ENCODE data around the gene SNAPC2.
"Not testable (repeated sequence)": the region's sequence is repeated elsewhere in the genome, so short reads cannot be mapped to it uniquely, and the experiment has no call there.

The SNAPC2 gene

DNA sequence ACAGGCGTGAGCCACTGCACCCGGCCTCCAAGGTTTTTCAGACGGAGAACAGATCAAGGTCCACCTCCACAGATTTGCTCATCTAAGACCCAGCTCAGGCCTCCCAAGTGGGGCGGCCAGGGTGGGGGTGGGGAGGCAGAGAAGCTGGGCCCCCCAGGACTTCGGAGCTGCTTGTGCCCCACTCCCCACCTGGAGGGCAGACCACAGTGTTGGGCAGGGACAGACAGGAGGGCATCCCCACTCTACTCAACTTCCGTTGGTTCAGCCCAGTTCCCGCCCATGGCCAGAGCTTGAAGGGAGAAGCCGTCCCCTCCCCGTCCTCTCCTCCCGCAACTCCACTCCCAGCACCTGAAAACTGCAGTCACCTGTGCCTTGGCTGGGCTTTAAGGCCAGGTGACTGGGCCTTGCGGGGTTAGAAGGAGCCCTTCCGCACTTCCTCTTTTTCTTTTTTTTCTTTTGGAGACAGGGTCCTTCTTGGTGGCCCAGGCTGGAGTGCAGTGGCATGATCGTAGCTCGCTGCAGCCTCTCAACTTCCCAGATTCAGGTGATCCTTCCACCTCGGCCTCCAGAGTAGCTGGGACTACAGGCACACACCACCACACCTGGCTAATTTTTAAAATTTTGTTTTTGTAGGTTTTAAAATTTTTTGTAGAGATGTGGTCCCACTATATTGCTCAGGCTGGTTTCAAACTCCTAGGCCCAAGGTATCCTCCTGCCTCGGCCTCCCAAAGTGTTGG, 32.6 kb upstream of the SNAPC2 start:
- Histone ChIP-seq H3K4me3 (no peak overlapping the region), H3K27ac (peak overlapping the region in 1 of 21 experiments; percentile 61)

DNA sequence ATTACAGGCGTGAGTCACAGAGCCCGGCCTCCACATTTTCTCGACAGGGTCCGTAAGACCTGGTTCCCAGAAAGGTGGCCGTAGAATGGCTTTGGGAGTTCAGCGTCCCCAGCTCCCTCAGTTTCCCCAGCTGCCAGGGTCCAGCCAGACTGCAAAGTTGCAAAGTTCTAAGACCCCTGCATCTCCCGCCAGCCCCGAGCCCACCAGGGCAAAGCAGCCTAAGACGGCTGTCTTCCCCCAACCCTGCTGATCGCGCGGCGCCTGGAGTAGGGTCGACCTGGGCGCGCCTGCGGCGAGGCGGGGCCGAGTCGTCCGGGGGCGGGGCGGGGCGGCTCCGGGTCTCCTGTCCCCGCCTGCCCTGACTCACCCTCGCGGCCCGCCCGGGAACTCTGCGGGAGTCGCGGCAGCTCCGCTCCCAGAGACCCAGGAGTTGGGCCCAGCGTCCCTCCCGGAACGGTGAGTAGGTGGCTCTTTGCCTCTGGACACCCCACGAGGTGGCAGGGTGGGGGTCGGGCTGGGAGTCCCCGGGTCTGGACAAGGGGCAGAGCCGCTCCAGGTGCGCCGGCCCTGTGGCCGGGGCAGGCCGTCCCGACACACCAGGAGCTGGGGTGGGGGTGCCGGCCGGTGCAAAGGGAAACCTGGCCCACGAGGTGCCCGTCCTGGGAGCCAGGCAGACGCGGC, 31.9 kb upstream of the SNAPC2 start, which contains the start of gene LRRC8E:
Gene LRRC8E (plus strand): TSS at position 366 of the 681 bp plus-strand sequence. CDS start 7,094 bp downstream, outside the sequence.
- H3K4me3 ChIP-seq, result peak within 1 kb of the TSS; percentile 32 to 57 (median 49)
- peak within 1 kb of the TSS; percentile 14 to 91 (median 80) for H3K27ac ChIP-seq

DNA sequence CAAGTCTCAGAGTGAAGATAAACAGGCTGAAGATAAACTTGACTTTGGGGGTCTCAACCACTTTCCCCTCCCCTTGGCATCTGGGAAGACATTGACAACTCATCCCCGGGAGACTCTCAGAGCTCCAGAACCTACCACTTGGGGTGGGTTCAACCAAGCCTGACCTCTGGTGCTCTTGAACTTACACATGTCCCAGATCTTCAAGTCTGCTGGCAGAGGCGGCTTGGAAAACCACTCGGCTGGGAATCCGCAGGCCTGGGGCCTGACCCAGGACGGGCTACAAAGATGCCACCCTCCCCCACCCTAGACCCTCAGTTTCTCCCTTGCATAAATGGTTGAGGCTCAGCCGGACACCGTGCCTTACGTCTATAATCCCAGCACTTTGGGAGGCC, 31.3 kb upstream of the SNAPC2 start:
- H3K27ac ChIP-seq, result peak overlapping the region; percentile 14 to 91 (median 80)
- peak overlapping the region; percentile 32 to 57 (median 49) for H3K4me3 ChIP-seq

DNA sequence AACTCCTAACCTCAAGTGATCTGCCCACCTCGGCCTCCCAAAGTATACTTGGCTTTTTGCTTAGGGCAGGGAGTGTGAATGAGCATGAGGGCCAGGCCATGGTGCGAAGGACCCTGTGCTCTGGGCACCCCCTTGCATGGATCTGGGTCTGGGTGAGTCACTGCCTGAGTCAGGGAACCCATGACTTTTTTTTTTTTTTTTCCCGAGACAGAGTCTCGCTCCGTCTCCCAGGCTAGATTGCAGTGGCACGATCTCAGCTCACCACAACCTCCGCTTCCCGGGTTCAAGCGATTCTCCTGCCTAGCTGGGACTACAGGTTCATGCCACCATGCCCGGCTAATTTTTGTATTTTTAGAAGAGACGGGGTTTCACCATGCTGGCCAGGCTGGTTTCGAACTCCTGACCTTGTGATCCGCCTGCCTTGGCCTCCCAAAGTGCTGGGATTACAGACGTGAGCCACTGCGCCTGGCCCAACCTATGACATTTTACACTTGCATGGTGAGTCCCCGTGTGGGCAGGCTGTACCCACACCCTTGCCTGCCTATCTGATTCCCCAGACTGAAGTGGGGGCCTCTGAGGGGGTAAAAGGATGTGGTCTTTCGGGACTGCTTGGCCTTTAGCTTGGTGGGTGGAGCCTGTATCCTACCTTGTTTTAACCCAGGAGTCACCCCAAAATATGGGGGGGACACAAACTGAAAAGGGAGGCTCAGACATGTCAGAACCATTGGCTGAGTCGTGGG, 26.6 kb upstream of the SNAPC2 start:
- not testable (repeated sequence) for H3K4me3 ChIP-seq, H3K27ac ChIP-seq

DNA sequence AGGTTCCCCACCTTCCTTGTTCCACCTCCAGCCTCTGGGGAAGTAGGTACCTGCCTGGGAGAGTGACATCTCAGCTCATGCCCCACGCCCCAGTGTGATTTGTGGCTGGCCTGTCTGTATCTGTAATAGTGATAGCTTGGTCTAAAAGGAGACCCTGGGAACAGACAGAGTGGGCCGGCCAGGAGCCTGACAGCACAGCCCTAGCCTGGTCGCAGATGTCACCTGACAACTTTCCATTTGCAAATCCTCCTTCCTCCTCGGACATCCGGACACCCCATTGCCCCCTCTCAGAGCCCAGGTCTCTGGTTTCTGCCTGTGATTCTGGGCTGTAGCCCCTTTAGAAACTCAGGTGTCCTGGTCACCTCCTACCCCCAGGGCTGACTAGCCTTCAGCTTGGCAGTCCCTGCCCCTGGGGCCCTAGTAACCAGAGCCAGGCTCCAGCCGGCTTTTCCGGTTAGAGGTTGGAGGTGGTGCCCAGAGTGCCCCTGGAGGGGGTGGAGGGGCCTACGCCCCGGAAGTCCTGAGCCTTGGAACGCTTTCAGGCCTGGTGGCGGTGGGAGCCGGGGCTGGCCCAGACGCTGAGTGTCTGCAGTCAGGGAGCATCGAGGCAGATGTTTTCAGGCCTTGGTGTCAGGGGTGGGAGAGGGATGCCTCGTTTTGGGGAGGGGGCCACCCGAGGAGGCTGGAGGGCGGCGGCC, 25.4 kb upstream of the SNAPC2 start:
- Histone ChIP-seq H3K27ac (peak overlapping the region in 7 of 21 experiments; percentile 35 to 63 (median 43)), H3K4me3 (no peak overlapping the region)

DNA sequence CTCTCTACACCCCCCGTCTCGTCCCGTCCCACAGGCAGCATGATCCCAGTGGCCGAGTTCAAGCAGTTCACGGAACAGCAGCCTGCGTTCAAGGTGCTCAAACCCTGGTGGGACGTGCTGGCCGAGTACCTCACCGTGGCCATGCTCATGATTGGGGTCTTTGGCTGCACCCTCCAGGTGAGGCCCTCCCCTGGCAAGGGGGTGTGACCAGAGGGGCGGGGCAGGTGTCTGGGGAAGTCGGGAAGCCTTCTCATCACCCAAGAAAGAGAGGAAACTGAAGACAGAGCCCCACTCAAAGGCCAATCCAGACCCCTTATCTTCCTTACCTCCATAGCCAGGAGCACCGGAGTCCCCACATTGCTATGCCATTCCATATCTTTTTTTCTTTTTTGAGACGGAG, 24.6 kb upstream of the SNAPC2 start:
- no peak overlapping the region for H3K4me3 ChIP-seq
- H3K27ac ChIP-seq, result peak overlapping the region in 4 of 21 experiments; percentile 35 to 59 (median 43)

DNA sequence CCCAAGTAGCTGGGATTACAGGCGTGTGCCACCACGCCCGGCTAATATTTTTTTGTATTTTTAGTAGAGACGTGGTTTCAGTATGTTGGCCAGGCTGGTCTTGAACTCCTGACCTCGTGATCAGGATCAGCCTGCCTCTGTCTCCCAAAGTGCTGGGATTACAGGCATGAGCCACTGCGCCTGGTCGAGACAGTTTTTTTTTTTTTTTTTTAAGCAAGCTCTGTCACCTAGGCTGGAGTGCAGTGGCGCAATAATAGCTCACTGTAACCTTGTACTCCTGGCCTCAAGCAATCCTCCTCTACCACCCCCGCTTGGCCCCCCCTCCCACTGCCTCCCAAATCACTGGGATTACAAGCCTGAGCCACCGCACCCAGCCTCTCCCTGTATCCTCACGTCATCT, 22.8 kb upstream of the SNAPC2 start:
- Histone ChIP-seq H3K27ac (peak overlapping the region in 9 of 21 experiments; percentile 30 to 79 (median 61)), H3K4me3 (no peak overlapping the region)

DNA sequence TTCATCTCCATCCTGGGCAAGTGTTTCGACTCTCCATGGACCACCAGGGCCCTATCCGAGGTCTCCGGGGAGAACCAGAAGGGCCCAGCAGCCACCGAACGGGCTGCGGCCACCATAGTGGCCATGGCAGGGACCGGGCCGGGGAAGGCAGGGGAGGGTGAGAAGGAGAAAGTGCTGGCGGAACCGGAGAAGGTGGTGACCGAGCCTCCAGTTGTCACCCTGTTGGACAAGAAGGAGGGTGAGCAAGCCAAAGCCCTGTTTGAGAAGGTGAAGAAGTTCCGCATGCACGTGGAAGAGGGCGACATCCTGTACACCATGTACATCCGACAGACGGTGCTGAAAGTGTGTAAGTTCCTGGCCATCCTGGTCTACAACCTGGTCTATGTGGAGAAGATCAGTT, 21.2 kb upstream of the SNAPC2 start:
- no peak overlapping the region for H3K27ac ChIP-seq
- H3K4me3 ChIP-seq, result no peak overlapping the region

DNA sequence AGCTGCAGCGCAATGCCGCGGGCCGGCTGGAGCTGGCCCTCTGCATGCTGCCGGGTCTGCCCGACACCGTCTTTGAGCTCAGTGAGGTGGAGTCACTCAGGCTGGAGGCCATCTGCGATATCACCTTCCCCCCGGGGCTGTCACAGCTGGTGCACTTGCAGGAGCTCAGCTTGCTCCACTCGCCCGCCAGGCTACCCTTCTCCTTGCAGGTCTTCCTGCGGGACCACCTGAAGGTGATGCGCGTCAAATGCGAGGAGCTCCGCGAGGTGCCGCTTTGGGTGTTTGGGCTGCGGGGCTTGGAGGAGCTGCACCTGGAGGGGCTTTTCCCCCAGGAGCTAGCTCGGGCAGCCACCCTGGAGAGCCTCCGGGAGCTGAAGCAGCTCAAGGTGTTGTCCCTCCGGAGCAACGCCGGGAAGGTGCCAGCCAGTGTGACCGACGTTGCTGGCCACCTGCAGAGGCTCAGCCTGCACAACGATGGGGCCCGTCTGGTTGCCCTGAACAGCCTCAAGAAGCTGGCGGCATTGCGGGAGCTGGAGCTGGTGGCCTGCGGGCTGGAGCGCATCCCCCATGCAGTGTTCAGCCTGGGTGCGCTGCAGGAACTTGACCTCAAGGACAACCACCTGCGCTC, 20.3 kb upstream of the SNAPC2 start:
- no peak overlapping the region for H3K4me3 ChIP-seq
- H3K27ac ChIP-seq, result peak overlapping the region in 20 of 21 experiments; percentile 32 to 95 (median 82)

DNA sequence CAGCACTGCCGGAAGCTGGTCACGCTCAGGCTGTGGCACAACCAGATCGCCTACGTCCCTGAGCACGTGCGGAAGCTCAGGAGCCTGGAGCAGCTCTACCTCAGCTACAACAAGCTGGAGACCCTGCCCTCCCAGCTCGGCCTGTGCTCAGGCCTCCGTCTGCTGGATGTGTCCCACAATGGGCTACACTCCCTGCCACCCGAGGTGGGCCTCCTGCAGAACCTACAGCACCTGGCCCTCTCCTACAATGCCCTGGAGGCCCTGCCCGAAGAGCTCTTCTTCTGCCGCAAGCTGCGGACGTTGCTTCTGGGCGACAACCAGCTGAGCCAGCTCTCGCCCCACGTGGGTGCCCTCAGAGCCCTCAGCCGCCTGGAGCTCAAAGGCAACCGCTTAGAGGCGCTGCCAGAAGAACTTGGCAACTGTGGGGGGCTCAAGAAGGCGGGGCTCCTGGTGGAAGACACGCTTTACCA, 19.7 kb upstream of the SNAPC2 start:
- Histone ChIP-seq H3K27ac (peak overlapping the region; percentile 31 to 95 (median 80)), H3K4me3 (no peak overlapping the region)

DNA sequence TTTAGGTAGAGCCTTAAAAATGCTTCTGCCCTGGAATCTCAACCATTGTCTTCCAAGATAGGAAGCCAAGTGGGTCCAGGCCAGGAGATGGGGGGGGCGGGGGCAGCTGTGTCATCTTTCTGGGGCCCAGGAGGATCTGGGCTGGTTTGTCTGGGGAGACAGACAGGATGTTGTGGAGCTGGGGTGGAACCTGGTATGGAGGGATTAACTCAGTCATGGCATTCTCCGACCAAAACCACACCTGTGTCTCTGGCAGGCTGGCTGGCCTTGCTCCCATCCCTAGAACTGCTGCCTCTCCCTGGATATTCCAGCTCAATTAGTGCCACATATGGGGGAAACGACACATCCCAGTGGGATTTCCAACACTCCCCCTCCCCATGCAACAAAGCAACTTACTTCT, 19.2 kb upstream of the SNAPC2 start:
- H3K4me3 ChIP-seq, result no peak overlapping the region
- peak overlapping the region in 20 of 21 experiments; percentile 31 to 95 (median 82) for H3K27ac ChIP-seq

DNA sequence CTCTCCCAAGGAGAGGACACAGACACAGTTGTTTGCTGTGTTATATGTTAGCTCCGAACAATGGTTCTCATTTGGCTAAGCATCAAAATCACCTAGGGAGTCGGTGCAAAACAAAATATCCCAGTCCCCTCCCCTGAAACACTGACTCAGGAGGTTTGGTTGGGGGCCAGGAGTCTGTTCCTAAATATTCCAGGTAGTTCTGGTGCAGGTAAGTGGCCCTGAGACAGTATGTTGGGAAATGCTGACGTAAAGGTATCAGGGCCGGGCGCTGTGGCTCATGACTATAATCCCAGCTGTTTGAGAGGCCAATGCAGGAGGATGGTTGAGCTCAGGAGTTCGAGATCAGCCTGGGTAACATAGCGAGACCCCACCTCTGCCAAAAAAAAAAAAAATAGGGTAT, 18.8 kb upstream of the SNAPC2 start:
- H3K27ac ChIP-seq, result peak overlapping the region in 19 of 21 experiments; percentile 31 to 95 (median 87)
- H3K4me3 ChIP-seq, result no peak overlapping the region

DNA sequence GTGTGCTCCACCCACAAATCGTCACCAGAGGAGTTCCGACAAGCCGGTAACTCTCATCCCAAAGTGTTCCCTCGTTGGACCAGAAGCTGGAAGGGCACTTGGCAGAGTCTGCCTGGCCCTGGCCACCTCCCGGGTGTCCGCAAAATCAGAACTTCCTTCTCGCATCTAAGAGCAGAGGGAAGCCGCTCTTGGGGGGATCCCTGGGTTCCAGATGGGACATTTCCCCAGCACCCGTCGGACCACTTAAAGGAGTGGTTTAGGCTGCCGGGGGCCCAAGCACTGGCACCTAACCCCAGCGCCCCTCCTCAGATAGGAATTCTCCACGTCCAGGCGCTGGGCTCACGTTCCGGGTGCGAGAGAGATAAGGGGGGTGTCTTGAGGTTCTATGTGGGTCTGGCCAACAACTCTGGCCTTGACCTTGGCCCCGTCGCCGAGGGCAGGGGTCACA, 17.3 kb upstream of the SNAPC2 start:
- Histone ChIP-seq H3K27ac (peak overlapping the region; percentile 64 to 95 (median 90)), H3K4me3 (peak overlapping the region; percentile 44 to 88 (median 73))

DNA sequence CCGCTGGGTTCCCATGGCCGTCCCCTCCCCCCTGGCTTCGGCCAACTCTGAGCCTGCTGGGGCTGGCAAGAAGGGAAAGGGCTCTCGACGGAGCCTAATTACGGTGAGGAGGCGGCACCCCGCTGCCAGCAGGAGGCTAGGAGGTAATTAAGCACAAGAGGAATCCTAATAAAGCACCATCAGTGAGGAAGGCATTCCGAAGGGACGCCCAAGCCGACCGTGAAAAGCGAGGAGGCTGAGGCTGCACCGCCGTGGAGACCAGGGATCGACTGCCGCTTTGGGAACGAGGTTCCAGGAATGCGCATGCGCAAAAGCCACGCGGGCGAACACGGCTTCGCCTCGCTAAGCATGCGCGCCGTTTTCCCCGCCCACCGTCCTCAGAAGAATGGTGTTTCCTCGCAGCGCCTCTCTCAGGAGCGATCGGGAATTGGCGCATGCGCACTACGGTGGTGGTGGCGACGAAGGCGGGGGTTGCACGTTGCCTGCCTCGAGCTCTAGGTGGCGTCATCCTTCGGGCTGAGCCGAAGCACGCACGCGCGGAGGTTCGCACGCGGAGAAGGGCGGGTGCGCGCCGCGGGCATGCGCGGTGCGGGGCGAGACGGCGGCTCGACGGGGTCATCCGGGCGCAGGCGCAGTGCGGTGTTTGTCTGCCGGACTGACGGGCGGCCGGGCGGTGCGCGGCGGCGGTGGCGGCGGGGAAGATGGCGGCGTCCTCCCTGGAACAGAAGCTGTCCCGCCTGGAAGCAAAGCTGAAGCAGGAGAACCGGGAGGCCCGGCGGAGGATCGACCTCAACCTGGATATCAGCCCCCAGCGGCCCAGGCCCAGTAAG, 16.7 kb upstream of the SNAPC2 start, which contains the start of gene MAP2K7:
Gene MAP2K7 (plus strand): TSS at position 634 of the 830 bp plus-strand sequence. CDS start 68 bp downstream, at position 702.
- H3K27ac ChIP-seq, result peak within 1 kb of the TSS; percentile 64 to 95 (median 91)
- peak within 1 kb of the TSS; percentile 61 to 91 (median 83) for H3K4me3 ChIP-seq

DNA sequence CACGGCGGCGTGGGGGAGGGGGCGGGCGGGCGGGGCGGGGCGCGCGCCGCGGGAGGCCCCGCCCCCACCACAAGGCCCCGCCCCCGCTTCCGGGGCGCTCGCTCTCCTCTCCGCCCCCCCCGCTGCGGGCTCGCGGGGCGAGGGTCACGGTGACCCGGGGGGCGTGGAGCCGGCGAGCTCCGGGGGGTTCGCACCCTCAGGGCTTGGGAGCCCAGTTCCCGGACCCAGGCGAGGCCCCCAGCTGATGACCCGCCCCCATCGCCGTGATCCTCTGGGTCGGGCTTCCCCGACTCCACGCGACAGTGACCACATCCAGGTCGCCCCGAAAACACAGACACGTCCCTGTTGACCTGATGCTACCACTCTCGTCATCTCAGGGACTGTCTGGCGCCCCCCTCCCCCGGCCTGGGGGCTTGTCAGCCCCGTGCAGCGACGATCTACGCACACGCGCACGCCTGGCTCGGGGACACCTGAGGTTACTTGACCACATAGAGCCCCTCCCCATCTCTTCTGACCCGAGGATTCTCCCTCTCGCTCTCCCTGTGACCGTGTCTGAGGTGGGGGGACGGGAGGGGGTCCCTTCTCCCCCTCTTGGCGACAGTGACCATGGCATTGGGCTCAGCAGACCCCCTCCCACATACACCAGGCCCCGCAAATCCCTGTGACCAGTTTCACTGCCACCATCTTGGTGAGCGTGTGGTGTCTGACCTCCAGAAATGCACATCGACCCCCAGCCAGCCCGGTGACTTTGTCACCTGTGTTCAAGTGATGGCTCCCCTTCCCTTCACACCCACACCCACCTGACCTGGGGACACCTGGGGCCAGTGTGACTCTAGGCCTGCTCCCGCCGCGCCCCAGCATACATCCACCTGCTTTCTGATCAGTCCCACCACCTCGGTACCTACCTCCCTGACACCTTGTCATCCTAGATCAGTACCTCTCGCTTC, 15.8 kb upstream of the SNAPC2 start:
- Histone ChIP-seq H3K4me3 (peak overlapping the region; percentile 61 to 91 (median 83)), H3K27ac (peak overlapping the region; percentile 28 to 95 (median 89))

DNA sequence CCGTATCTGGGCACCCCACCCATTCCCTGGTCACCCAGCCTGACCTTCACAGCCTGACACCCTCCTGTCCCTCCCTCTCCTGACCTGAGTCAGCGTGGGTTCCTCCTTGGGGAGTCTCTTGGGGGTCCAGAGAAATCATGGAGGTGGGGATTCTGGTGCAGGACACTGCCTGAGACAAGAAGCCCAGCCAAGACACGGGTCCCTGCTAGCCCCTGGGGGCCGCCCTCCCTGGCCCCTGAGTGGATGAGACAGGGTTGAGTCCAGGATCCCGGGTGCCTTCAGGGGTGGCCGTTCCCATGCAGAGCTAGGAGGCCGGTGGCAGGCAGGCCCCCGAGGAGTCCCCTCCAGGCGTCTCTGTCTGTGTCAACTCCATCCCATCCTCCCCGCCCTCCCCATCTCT, 14.9 kb upstream of the SNAPC2 start:
- H3K27ac ChIP-seq, result peak overlapping the region in 1 of 21 experiments; percentile 90
- peak overlapping the region in 2 of 7 experiments; percentile 88 to 91 for H3K4me3 ChIP-seq

DNA sequence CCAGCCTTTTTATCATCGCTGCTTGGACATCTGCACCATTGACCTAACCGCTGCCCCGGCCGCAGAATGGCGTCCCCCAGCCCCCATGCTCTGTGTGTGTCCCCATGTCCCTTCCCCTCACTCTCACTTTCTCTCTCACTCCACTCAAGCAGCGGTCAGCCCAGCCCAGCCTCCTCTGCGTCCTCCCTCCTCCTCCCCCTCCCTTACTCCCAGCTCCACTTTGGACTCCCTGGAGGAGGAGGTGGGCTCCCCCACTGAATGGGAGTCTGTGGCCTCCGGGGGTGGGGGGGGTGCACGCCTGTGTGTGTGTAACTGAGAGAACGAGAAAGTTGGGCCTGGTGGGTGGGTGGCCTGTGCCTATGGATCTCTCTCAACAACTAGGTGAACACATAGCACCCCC, 14.3 kb upstream of the SNAPC2 start:
- Histone ChIP-seq H3K4me3 (no peak overlapping the region), H3K27ac (no peak overlapping the region)

All from skin epidermis (tissue), 12 donors.